Endothelial cell of umbilical vein (primary cell): ENCODE results near the gene CENPB. TPM values are rescaled to one million over a fixed set of nuclear protein-coding genes. Genes with fewer than 3 reads are reported as not detected.

ENCODE experiments used
- BruUV-seq: library from RNA; stranded (reverse); fragments of 400-500 nt; replicated peaks from 2 replicates; lab custom pipeline; 2021; lab: Mats Ljungman, UMichigan
- CTCF ChIA-PET: fragments of 300-600, 350-600 bp; sonication (Branson Sonifier 250); formaldehyde crosslinking; loops from one replicate; lab custom pipeline; 2021; ENCODE audit warnings: antibody characterized with exemption, inconsistent platforms; lab: Charles Lee
- POLR2A ChIA-PET: fragments of 300-600, 350-600 bp; sonication (Branson Sonifier 250); formaldehyde crosslinking; loops from one replicate; lab custom pipeline; 2021; ENCODE audit warnings: antibody characterized with exemption, inconsistent platforms; lab: Charles Lee
- DNase-seq: peaks from one replicate; pipeline ENCODE4 v3.0.0-alpha.2; 2011; ENCODE audit warnings: low read depth, low spot score
- FAIRE-seq: peaks from 2 replicates; lab custom pipeline; 2011; peaks lifted over from hg19 to GRCh38; lab: Jason Lieb, UNC
- H2AFZ ChIP-seq: 2 replicates; pipeline ENCODE4 v1.6.0; 2012; ENCODE audit warnings: low read depth, low read length, control low read depth, inconsistent platforms
- H3K27ac ChIP-seq: 2 replicates; pipeline ENCODE4 v1.5.1; 2011; ENCODE audit warnings: low read depth, mild to moderate bottlenecking, control low read depth, low read length, moderate library complexity; ENCODE audit not compliant: insufficient read depth
- H3K27me3 ChIP-seq, 2 experiments: 2 replicates each; pipeline versions ENCODE4 v1.6.0 to v1.6.1; 2011; ENCODE audit warnings: low read length in 2 of 2, mixed read lengths in 1 of 2; ENCODE audit not compliant: control insufficient read depth in 2 of 2, insufficient read depth in 2 of 2
- H3K36me3 ChIP-seq, 2 experiments: 2 replicates in 1 of 2; 3 replicates in 1 of 2; pipeline ENCODE4 v1.5.1; 2011; ENCODE audit warnings: low read length in 2 of 2, mild to moderate bottlenecking in 1 of 2, moderate library complexity in 1 of 2; ENCODE audit not compliant: control insufficient read depth in 2 of 2, insufficient read depth in 2 of 2; ENCODE audit errors: extremely low read depth in 1 of 2
- H3K4me1 ChIP-seq: 3 replicates; pipeline ENCODE4 v1.5.1; 2011; ENCODE audit warnings: mild to moderate bottlenecking, low read length; ENCODE audit not compliant: control insufficient read depth, insufficient read depth; ENCODE audit errors: extremely low read depth
- H3K4me2 ChIP-seq: 2 replicates; pipeline ENCODE4 v1.6.1; 2011; ENCODE audit warnings: low read length, control low read depth, mixed read lengths; ENCODE audit not compliant: insufficient read depth
- H3K4me3 ChIP-seq, 3 experiments: fragments of 200-600 bp in 1 of 3; sonication (generic), shearing (Covaris generic) in 1 of 3; replicated peaks in 1 of 3; 2 replicates each; pipeline ENCODE4 v1.5.1; 2011 to 2016; ENCODE audit warnings: control low read depth in 3 of 3, low read length in 3 of 3, mild to moderate bottlenecking in 2 of 3, inconsistent platforms in 1 of 3, low read depth in 1 of 3, moderate library complexity in 1 of 3; ENCODE audit not compliant: insufficient read depth in 1 of 3
- H3K79me2 ChIP-seq: 2 replicates; pipeline ENCODE4 v1.6.0; 2012; ENCODE audit warnings: low read length, inconsistent platforms; ENCODE audit not compliant: control insufficient read depth, insufficient read depth
- H3K9ac ChIP-seq: replicated peaks from 2 replicates; pipeline ENCODE3; 2011; ENCODE audit warnings: low read length, control low read depth; ENCODE audit not compliant: insufficient read depth; ENCODE audit errors: extremely low read depth
- H3K9me1 ChIP-seq: replicated peaks from 3 replicates; pipeline ENCODE4 v1.6.0; 2011; ENCODE audit warnings: mild to moderate bottlenecking, low read length; ENCODE audit not compliant: control insufficient read depth, insufficient read depth; ENCODE audit errors: extremely low read depth
- H3K9me3 ChIP-seq: replicated peaks from 2 replicates; pipeline ENCODE4 v1.5.1; 2012; ENCODE audit warnings: low read length, inconsistent platforms; ENCODE audit not compliant: control insufficient read depth, insufficient read depth
- H4K20me1 ChIP-seq: replicated peaks from 2 replicates; pipeline ENCODE3; 2011; ENCODE audit warnings: mild to moderate bottlenecking, low read length; ENCODE audit not compliant: control insufficient read depth, insufficient read depth; ENCODE audit errors: extremely low read depth
- EZH2 ChIP-seq: IDR thresholded peaks from 2 replicates; pipeline ENCODE4 v1.6.1; 2012; ENCODE audit warnings: borderline replicate concordance, low read depth, mild to moderate bottlenecking, moderate library complexity, low read length, inconsistent platforms; ENCODE audit not compliant: severe bottlenecking
- FOS ChIP-seq: IDR thresholded peaks from 2 replicates; pipeline ENCODE4 v1.6.1; 2011; ENCODE audit warnings: mild to moderate bottlenecking, low read length, moderate library complexity, borderline replicate concordance; ENCODE audit not compliant: insufficient read depth
- GATA2 ChIP-seq: IDR thresholded peaks from 2 replicates; pipeline ENCODE4 v1.7.0; 2011; ENCODE audit warnings: low read depth, mild to moderate bottlenecking, moderate library complexity, mixed read lengths, low read length; ENCODE audit not compliant: insufficient read length, insufficient read depth
- JUN ChIP-seq: IDR thresholded peaks from 2 replicates; pipeline ENCODE4 v1.6.1; 2011; ENCODE audit warnings: borderline replicate concordance, low read depth; ENCODE audit not compliant: insufficient read length, insufficient read depth
- MAX ChIP-seq: IDR thresholded peaks from 2 replicates; pipeline ENCODE4 v1.6.1; 2011; ENCODE audit not compliant: insufficient read depth, insufficient read length
- MYC ChIP-seq: IDR thresholded peaks from one replicate; pipeline ENCODE4 v1.6.1; 2011; ENCODE audit warnings: mild to moderate bottlenecking, low read depth, low read length
- POLR2A ChIP-seq: IDR thresholded peaks from 2 replicates; pipeline ENCODE4 v1.6.1; 2012; ENCODE audit warnings: low read depth, mild to moderate bottlenecking, control low read depth, low read length
- POLR2AphosphoS5 ChIP-seq: IDR thresholded peaks from 2 replicates; pipeline ENCODE4 v1.6.1; 2012; ENCODE audit warnings: low read depth, mild to moderate bottlenecking, control low read depth, low read length, moderate library complexity; ENCODE audit not compliant: insufficient read depth
- dilution Hi-C: fragments of 300-500 bp; cut with MboI; formaldehyde crosslinking; loops from one replicate; pipeline ENCODE4 v1.15.0; 2019; ENCODE audit warnings: low sequenced_read_pairs; ENCODE audit not compliant: extremely low pct_ligation_motif_present
- intact Hi-C: fragments of 100-400 bp; cut with micrococcal nuclease; formaldehyde crosslinking; loops from one replicate; pipeline ENCODE4 v1.10.0; 2022
- polyA plus RNA-seq, 4 experiments: library from polyadenylated mRNA; depleted of rRNA in 3 of 4; stranded (reverse) in 3 of 4; unstranded in 1 of 4; fragments of >200 nt; gene quantifications; 2 replicates each; pipeline versions ENCODE4 v1.2.1 to v1.2.3, GENCODE V29; 2011 to 2012; ENCODE audit warnings: missing spikeins in 1 of 4
- total RNA-seq: library from RNA; stranded (reverse); gene quantifications from 2 replicates; pipeline ENCODE4 v1.2.3, GENCODE V29; 2021
- TF ChIP-seq, protein P1 (sequence below), 2 donors: IDR thresholded peaks; 1 replicate in 1 of 2; 2 replicates in 1 of 2; pipeline ENCODE4 v1.5.1; 2011; ENCODE audit warnings: low read length in 2 of 2, mild to moderate bottlenecking in 2 of 2, moderate library complexity in 2 of 2, control low read depth in 1 of 2, inconsistent platforms in 1 of 2, low read depth in 1 of 2; ENCODE audit not compliant: insufficient read depth in 1 of 2; ENCODE audit errors: extremely low read depth in 1 of 2

The CENPB gene
- total and polyA plus RNA-seq, 2 donors (not counting 3 experiments of a cell fraction or from before 2014, with no cell fraction given): 30.4 to 90.3 TPM

GRCh38 chr20:3743251-3743650 is 43.3 kb downstream of the CENPB start:
- ChIA-PET POLR2A (interaction anchor here (0.7 kb wide), 1 partner anchor 70 kb away, joined by 3 read pairs; no protein-coding TSS in a partner anchor), CTCF (interaction anchor here (1.0 to 2.9 kb wide), 3 partner anchors 10 to 66 kb away, joined by 4 to 16 read pairs (median 7); no protein-coding TSS in a partner anchor)
- Histone ChIP-seq H3K36me3 (no peaks in the 10 kb centered on the region), H3K4me2 (no peak overlapping the region), H3K79me2 (no peaks in the 10 kb centered on the region), H2AFZ (no peak overlapping the region), H3K9me3 (no peaks in the 10 kb centered on the region), H4K20me1 (no peaks in the 10 kb centered on the region), H3K27ac (no peak overlapping the region), H3K9ac (no peak overlapping the region), H3K9me1 (no peaks in the 10 kb centered on the region), H3K4me1 (peaks cover 12% of the 10 kb centered on the region), H3K27me3 (no peaks in the 10 kb centered on the region), H3K4me3 (no peak overlapping the region)
- intact Hi-C loops (no loop called here), dilution Hi-C loops (no loop called here)
- FAIRE-seq (no peak), DNase-seq (no peak)
- TF ChIP-seq, protein P1, sequence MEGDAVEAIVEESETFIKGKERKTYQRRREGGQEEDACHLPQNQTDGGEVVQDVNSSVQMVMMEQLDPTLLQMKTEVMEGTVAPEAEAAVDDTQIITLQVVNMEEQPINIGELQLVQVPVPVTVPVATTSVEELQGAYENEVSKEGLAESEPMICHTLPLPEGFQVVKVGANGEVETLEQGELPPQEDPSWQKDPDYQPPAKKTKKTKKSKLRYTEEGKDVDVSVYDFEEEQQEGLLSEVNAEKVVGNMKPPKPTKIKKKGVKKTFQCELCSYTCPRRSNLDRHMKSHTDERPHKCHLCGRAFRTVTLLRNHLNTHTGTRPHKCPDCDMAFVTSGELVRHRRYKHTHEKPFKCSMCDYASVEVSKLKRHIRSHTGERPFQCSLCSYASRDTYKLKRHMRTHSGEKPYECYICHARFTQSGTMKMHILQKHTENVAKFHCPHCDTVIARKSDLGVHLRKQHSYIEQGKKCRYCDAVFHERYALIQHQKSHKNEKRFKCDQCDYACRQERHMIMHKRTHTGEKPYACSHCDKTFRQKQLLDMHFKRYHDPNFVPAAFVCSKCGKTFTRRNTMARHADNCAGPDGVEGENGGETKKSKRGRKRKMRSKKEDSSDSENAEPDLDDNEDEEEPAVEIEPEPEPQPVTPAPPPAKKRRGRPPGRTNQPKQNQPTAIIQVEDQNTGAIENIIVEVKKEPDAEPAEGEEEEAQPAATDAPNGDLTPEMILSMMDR (IDR thresholded peaks at IDR 0.05; ENCODE audit: extremely low read depth in 1 of 2, insufficient read depth in 1 of 2, low read depth in 1 of 2, low read length in 2 of 2): no peak
- TF ChIP-seq POLR2A: no peak
- no peak for TF ChIP-seq POLR2AphosphoS5
- no peak for TF ChIP-seq FOS
- TF ChIP-seq MYC: no peak
- TF ChIP-seq GATA2: no peak
- TF ChIP-seq MAX: no peak
- TF ChIP-seq EZH2: no peak
- TF ChIP-seq JUN: no peak
- BruUV-seq: no TSS peak
